ENCODE data around the gene ZNF316. TPM values are rescaled to one million over a fixed set of nuclear protein-coding genes. Genes with fewer than 3 reads are reported as not detected.

ZNF316 gene
- total RNA-seq, 2 donors from 2014 or later: 29.1 to 69.5 TPM

DNA sequence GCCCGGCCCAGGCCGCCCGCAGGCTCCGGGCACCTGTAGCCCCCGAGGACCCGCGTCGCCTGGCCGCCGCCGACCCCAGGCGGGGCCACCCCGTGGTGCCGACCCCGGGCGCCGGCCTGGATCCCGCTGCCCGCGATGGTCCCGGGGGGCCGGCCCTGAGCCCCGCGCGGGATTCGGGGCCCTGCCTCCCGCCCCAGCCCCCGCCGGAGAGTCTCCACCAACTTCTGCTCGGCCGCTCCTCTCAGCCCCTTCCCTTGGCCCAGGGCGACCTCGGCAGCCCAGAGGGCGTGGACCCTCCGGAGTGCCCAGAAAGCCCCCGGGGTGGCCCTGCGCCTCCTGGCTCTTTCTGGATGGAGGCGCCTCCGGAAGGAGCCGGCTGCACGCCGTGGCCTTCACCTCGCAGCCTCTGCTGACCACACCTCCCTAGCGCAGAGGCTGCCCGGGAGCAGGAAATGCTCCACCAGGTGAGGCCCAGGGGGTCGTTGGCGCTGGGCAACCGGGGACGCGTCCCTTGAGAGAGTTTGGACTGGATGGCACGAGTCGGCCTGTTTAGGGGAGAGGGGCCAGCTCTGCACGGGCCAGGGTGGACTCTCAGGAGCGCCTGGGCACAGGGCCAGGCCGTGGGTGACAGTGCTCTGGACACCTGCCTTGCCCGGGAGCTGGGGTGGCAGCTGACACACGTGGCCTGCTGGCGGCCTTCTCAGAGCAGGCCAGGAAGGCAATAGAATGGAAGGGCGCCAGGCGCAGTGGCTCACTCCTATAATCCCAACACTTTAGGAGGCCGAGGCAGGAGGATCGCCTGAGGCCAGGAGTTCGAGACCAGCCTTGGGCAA lies 21.2 kb upstream of the ZNF316 start:
- Histone ChIP-seq H3K36me3 (replicated peaks in 1 of 2; ENCODE audit: insufficient read depth in 1 of 2, low read depth in 2 of 2) (no peaks in the 10 kb centered on the region), H3K4me1 (peaks cover 7% of the 10 kb centered on the region), H3K4me3 (peak overlapping the region in 1 of 2 donors; percentile 63), H3K27me3 (no peaks in the 10 kb centered on the region), H3K27ac (peak overlapping the region in 3 of 4 donors; percentile 2 to 55 (median 22)), H3K9me3 (no peaks in the 10 kb centered on the region)
- TF ChIP-seq, protein P1, sequence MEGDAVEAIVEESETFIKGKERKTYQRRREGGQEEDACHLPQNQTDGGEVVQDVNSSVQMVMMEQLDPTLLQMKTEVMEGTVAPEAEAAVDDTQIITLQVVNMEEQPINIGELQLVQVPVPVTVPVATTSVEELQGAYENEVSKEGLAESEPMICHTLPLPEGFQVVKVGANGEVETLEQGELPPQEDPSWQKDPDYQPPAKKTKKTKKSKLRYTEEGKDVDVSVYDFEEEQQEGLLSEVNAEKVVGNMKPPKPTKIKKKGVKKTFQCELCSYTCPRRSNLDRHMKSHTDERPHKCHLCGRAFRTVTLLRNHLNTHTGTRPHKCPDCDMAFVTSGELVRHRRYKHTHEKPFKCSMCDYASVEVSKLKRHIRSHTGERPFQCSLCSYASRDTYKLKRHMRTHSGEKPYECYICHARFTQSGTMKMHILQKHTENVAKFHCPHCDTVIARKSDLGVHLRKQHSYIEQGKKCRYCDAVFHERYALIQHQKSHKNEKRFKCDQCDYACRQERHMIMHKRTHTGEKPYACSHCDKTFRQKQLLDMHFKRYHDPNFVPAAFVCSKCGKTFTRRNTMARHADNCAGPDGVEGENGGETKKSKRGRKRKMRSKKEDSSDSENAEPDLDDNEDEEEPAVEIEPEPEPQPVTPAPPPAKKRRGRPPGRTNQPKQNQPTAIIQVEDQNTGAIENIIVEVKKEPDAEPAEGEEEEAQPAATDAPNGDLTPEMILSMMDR (IDR thresholded peaks at IDR 0.05): no peak
- peak in 2 of 3 donors; percentile 11 to 20 for TF ChIP-seq POLR2A (IDR thresholded peaks at IDR 0.05)
- peak; percentile 57 to 83 (median 73) for DNase-seq
- intact Hi-C loops (cut with DNase I): no loop called here
- peak; percentile 64 for ATAC-seq
- WGBS, 2 donors: 6 to 48% methylated on average over 5 to 62 of the region's 63 CpGs

DNA sequence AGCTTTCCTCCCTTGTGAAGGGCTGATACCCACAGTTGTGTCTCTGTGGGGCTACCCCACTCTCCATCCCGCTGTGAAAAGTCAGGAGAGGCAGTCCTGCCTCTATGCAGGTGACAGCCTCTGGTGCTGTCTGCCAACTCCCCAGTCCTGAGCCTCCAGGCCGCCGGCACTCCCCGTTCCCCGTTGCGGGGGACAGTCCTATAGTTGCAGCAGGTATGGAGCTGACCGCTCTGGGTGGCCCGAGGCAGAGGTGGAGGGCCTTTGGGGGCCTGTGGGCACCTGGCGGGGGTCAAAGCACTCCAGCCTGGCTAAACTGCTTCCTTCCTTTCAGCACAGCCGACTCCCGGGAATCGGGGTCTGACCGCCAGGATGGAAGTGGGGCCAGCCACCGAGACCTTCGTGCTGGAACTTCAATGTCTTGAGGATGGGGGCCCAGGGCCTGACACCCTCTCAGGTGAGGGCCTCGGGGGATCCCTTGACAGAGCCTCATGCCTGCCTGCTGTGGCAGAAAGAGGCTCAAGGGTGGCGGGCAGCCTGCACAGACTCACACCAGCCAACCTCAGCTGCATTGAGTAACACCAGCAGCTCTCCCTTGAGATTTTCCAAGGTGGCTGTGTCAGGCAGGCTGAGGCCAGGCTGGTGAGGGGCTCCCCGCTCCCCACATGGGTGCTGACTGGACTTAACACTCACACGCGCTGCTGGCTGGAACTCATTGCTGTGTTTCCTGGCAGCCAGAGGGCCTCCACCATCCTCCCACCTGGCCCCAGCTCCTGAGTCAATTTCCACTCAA lies 20.1 kb upstream of the ZNF316 start:
- 90 to 92% methylated on average over 4 to 18 of the region's 20 CpGs for whole genome bisulfite sequencing, 2 donors
- intact Hi-C loops (cut with DNase I): no loop called here
- Histone ChIP-seq H3K27ac (no peak overlapping the region), H3K36me3 (replicated peaks in 1 of 2; ENCODE audit: insufficient read depth in 1 of 2, low read depth in 2 of 2) (peaks cover 0 to 4% of the 10 kb centered on the region in 2 donors), H3K4me3 (no peak overlapping the region), H3K9me3 (no peaks in the 10 kb centered on the region), H3K27me3 (no peaks in the 10 kb centered on the region), H3K4me1 (peaks cover 7% of the 10 kb centered on the region)
- DNase-seq (no peak), ATAC-seq (no peak)
- TF ChIP-seq, protein P1 (IDR thresholded peaks at IDR 0.05): no peak
- TF ChIP-seq POLR2A (IDR thresholded peaks at IDR 0.05): no peak

DNA sequence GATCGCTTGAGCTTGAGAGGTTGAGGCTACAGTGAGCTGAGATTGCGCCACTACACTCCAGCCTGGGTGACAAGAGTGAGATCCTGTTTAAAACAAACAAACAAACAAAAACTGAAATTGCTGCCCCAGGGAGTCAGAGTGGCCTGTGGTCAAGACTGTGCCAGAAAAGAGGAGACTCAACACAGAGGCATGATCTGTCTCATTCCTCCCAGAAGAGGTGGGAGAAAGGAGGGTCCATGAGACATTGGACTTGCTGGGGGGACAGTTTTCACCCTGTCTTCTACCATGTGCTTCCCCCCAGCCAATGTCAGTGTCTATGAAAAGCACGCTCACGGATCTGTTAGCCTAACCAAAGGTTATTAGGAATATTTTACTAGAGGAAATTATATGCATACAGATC lies 18.5 kb upstream of the ZNF316 start:
- Histone ChIP-seq H3K27ac (no peak overlapping the region), H3K4me1 (peaks cover 7% of the 10 kb centered on the region), H3K27me3 (no peaks in the 10 kb centered on the region), H3K4me3 (no peak overlapping the region), H3K9me3 (no peaks in the 10 kb centered on the region), H3K36me3 (replicated peaks in 1 of 2; ENCODE audit: insufficient read depth in 1 of 2, low read depth in 2 of 2) (peaks cover 0 to 4% of the 10 kb centered on the region in 2 donors)
- intact Hi-C loops (cut with DNase I): no loop called here
- no peak for TF ChIP-seq POLR2A (IDR thresholded peaks at IDR 0.05)
- TF ChIP-seq, protein P1 (IDR thresholded peaks at IDR 0.05): no peak
- DNase-seq (no peak), ATAC-seq (no peak)
- 63 to 84% methylated on average over 4 of the region's 4 CpGs for WGBS, 2 donors

DNA sequence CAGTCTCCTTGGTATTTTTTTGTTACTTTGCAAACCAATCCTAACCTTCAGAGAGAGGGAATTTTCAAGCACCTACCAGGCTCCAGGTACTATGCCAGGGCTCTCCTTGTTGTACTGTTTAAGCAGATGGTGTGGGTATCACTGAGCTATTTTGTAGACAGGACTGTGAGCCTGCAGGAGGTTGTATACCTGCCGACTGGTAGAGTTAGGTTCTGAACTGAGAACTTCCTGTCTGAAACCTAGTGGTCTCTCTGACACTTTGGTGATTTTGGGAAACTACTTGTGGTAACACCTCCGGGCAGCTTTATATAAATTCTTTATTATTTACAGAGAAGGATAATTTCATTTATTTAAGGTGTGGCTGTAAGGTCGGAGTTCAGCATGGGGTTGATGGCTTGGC lies 17.2 kb upstream of the ZNF316 start:
- intact Hi-C loops (cut with DNase I): no loop called here
- no peaks in the 10 kb centered on the region for H3K9me3 ChIP-seq
- H3K36me3 ChIP-seq (replicated peaks in 1 of 2; ENCODE audit: insufficient read depth in 1 of 2, low read depth in 2 of 2): peaks cover 0 to 4% of the 10 kb centered on the region in 2 donors
- ATAC-seq (no peak), DNase-seq (no peak)
- WGBS, 2 donors: 78 to 83% methylated on average over 3 of the region's 3 CpGs
- peaks cover 7% of the 10 kb centered on the region for H3K4me1 ChIP-seq
- no peak overlapping the region for H3K27ac ChIP-seq
- H3K27me3 ChIP-seq: no peaks in the 10 kb centered on the region
- no peak overlapping the region for H3K4me3 ChIP-seq
- TF ChIP-seq, protein P1 (IDR thresholded peaks at IDR 0.05): no peak
- TF ChIP-seq POLR2A (IDR thresholded peaks at IDR 0.05): no peak

Data from body of pancreas (tissue), 4 donors.